HL-60 (cell line): ENCODE results near the gene RECK.

Source experiments
- DNase-seq, 2 experiments: peaks; one replicate each; pipeline ENCODE4 v3.0.0-alpha.2; 2010 to 2020; ENCODE audit warnings: low read depth in 1 of 2, low spot score in 1 of 2
- H3K27ac ChIP-seq: fragments of 250-450 bp; sonication (Bioruptor Pico); replicated peaks from 2 replicates; pipeline ENCODE4 v1.5.1; 2020; ENCODE audit warnings: mild to moderate bottlenecking, moderate library complexity
- H3K27me3 ChIP-seq: fragments of 250-450 bp; sonication (Bioruptor Pico); 2 replicates; pipeline ENCODE4 v1.5.1; 2021; ENCODE audit warnings: mild to moderate bottlenecking, moderate library complexity; ENCODE audit not compliant: insufficient read depth, poor library complexity, severe bottlenecking
- H3K4me3 ChIP-seq: replicated peaks from 2 replicates; pipeline ENCODE4 v1.5.1; 2011; ENCODE audit warnings: mild to moderate bottlenecking, control low read depth, low read length; ENCODE audit not compliant: insufficient read depth
- GABPA ChIP-seq: IDR thresholded peaks from 2 replicates; pipeline ENCODE4 v1.6.1; 2012; ENCODE audit warnings: low read depth
- POLR2AphosphoS5 ChIP-seq: IDR thresholded peaks from 2 replicates; pipeline ENCODE4 v1.6.1; 2012; ENCODE audit warnings: low read depth
- SPI1 ChIP-seq: IDR thresholded peaks from 2 replicates; pipeline ENCODE4 v1.6.1; 2012; ENCODE audit warnings: low read depth, mild to moderate bottlenecking, borderline replicate concordance
- TF ChIP-seq, protein P1 (sequence below): IDR thresholded peaks from one replicate; pipeline ENCODE4 v1.5.1; 2011; ENCODE audit warnings: low read length, control low read depth, inconsistent platforms; ENCODE audit not compliant: insufficient read depth
- TF ChIP-seq, protein P2 (sequence below): IDR thresholded peaks from 2 replicates; pipeline ENCODE4 v1.6.1; 2012; ENCODE audit warnings: low read depth; ENCODE audit not compliant: insufficient replicate concordance

RECK gene

DNA sequence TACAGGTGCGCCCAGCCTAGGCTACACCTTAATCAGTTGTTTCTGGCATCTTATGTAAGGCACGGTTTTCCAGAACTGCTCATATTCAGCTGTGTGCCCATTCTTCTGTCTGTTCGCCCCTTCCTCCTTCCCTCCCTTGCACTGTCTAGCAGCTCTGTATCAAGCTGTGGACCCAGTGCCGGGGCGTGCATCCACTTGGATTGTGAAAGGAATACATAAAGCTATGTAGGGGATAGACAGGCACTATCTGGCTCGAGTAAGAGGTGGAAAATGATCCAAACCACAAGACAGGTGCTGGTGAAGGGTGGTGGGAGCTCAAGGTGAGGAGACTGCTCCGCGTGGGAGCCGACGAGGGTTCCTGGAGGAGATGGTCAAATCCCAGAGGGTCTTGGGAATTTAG, 101.8 kb downstream of the RECK start:
- DNase-seq, result no peak
- Histone ChIP-seq H3K27me3 (no peaks in the 10 kb centered on the region), H3K4me3 (no peak overlapping the region), H3K27ac (no peak overlapping the region)
- TF ChIP-seq GABPA, result no peak
- TF ChIP-seq, protein P1, sequence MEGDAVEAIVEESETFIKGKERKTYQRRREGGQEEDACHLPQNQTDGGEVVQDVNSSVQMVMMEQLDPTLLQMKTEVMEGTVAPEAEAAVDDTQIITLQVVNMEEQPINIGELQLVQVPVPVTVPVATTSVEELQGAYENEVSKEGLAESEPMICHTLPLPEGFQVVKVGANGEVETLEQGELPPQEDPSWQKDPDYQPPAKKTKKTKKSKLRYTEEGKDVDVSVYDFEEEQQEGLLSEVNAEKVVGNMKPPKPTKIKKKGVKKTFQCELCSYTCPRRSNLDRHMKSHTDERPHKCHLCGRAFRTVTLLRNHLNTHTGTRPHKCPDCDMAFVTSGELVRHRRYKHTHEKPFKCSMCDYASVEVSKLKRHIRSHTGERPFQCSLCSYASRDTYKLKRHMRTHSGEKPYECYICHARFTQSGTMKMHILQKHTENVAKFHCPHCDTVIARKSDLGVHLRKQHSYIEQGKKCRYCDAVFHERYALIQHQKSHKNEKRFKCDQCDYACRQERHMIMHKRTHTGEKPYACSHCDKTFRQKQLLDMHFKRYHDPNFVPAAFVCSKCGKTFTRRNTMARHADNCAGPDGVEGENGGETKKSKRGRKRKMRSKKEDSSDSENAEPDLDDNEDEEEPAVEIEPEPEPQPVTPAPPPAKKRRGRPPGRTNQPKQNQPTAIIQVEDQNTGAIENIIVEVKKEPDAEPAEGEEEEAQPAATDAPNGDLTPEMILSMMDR, result no peak
- TF ChIP-seq SPI1, result no peak
- no peak for TF ChIP-seq POLR2AphosphoS5
- TF ChIP-seq, protein P2, sequence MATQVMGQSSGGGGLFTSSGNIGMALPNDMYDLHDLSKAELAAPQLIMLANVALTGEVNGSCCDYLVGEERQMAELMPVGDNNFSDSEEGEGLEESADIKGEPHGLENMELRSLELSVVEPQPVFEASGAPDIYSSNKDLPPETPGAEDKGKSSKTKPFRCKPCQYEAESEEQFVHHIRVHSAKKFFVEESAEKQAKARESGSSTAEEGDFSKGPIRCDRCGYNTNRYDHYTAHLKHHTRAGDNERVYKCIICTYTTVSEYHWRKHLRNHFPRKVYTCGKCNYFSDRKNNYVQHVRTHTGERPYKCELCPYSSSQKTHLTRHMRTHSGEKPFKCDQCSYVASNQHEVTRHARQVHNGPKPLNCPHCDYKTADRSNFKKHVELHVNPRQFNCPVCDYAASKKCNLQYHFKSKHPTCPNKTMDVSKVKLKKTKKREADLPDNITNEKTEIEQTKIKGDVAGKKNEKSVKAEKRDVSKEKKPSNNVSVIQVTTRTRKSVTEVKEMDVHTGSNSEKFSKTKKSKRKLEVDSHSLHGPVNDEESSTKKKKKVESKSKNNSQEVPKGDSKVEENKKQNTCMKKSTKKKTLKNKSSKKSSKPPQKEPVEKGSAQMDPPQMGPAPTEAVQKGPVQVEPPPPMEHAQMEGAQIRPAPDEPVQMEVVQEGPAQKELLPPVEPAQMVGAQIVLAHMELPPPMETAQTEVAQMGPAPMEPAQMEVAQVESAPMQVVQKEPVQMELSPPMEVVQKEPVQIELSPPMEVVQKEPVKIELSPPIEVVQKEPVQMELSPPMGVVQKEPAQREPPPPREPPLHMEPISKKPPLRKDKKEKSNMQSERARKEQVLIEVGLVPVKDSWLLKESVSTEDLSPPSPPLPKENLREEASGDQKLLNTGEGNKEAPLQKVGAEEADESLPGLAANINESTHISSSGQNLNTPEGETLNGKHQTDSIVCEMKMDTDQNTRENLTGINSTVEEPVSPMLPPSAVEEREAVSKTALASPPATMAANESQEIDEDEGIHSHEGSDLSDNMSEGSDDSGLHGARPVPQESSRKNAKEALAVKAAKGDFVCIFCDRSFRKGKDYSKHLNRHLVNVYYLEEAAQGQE, result no peak

DNA sequence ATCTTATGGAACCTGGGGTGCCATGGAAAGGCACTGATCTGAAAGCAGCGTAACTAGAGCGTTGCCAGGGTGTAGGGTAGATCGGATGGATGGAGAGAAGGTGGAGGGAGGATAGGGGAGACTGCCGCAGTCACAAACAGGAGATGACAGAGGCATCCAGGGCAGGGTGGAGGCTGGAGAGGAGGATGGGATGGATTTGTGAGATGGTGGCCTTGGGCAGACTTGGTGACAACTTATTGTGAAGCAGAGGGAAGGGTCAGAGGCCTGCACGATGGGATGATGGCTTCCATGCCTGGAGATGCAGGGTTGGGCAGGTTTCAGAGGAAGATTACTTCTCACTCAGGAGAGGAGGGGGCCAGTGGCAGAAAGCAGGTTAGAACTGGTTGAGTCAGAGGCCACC, 102.2 kb downstream of the RECK start:
- Histone ChIP-seq H3K4me3 (no peak overlapping the region), H3K27ac (no peak overlapping the region), H3K27me3 (no peaks in the 10 kb centered on the region)
- no peak for DNase-seq
- TF ChIP-seq SPI1 (no peak), GABPA (no peak), POLR2AphosphoS5 (no peak)
- TF ChIP-seq, protein P2, result no peak
- TF ChIP-seq, protein P1, result no peak

DNA sequence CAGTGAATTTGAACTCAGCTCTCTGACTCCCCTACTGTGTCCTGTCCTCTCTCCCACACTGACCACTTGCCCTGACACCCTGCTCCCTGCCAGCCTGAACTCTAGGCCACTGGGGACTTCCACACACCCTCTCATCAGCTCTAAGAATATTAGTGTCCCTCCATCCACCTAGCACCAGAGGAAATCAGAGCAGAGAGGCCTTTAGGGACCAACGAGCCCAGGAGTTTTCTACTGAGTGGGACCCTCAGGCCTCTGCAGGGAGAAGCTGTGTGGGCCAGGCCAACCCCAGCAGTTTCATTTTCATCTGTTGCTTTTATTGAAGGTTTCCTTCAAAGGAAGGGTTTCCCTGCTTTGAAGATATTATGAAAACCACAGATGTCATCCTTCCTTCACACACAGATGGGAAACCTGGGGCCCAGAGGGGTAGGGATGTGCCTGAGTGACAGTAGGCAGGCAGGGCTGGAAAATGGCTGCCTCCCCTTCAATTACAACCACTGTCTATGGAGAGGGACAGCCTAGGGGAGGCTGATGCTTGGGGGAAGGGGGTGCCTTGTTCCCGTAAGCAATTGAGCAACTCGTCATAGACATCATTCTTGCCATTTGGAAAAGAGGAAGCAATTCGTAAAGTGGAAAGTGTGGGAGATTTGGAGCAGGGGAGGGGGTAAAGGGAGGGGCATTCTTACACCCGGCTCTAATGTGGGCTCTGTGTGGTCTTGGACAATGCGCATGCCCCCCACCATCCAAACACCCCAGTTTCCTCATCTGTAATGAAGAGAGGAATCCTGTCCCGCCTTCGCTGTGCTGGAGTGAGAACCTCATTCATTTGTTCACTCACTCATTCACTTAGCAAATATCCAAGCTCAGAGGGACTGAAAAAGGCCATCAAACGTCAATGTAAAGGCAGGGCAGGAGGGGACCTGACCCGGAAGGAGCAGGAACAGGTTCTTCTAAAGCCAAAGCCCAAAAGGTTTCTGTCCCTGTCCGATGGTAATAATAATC, 103.7 kb downstream of the RECK start:
- Histone ChIP-seq H3K27me3 (no peaks in the 10 kb centered on the region), H3K4me3 (no peak overlapping the region), H3K27ac (peak overlapping the region; percentile 43)
- peak in 1 of 2 experiments; percentile 73 for DNase-seq
- TF ChIP-seq, protein P1, result no peak
- TF ChIP-seq SPI1 (no peak; the same call in 1 of the 2 replicates), POLR2AphosphoS5 (no peak), GABPA (no peak)
- TF ChIP-seq, protein P2, result no peak
